ENCODE measurements around the gene CMC4. TPM values are rescaled to one million over a fixed set of nuclear protein-coding genes. Genes with fewer than 3 reads are reported as not detected.

The CMC4 gene
- total RNA-seq, 1 experiment from 2014 or later, result 31.9 TPM

DNA sequence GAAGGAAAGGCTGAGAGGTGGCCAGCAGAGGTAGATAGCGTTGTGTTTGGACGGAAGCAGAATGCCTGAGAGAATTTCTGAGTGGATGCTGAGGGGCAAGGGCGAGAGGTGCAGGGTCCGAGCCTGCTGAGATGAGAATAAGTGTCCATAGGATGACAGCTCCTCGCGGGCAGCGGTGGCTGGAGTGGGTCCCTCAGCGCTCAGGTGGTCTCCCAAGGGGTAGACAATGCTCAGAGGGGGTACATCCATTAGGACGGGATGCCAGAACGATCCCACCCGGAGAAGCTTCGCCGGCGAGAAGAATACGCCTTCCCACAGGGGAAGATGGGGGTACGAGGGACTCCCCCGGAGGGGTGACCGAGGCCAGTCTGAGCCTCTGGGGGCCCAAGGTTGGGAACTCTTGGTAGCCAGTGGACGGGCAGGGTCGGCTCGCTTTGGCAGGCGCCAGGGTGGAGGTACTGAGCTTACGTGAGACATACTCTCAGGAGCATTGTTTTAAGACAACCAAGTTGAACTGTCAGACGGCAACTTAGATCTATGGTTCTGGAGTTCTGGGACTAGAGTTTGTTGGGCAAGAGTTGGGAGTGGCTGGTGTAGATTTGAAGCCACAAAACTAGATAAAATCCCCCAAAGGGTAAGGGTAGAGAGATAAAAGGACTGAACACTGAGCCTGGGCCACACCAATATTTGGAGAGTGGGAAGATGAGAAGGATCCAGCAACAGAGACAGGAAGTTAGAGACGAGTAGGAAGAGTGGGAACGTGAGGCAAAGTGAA lies 16.2 kb upstream of the CMC4 start:
- Histone ChIP-seq H2AFZ (ENCODE audit: low read length) (no peak overlapping the region), H3K4me1 (ENCODE audit: insufficient read depth, low read length) (no peaks in the 10 kb centered on the region), H3F3A (ENCODE audit: low read length, unreplicated experiment) (no peaks in the 10 kb centered on the region), H3K79me2 (ENCODE audit: low read length) (no peaks in the 10 kb centered on the region), H3K27ac (ENCODE audit: low read length) (no peak overlapping the region), H3K4me3 (ENCODE audit: low read length) (no peak overlapping the region), H3K9me3 (ENCODE audit: low read length) (no peaks in the 10 kb centered on the region), H3K36me3 (ENCODE audit: low read depth, low read length) (no peaks in the 10 kb centered on the region; the same call in 1 of the 2 replicates), H3K9ac (ENCODE audit: low read length) (no peak overlapping the region), H4K20me1 (ENCODE audit: low read length) (no peaks in the 10 kb centered on the region), H3K27me3 (ENCODE audit: low read length) (no peaks in the 10 kb centered on the region), H3K4me2 (ENCODE audit: low read length) (no peak overlapping the region), H3K9me2 (replicated peaks; ENCODE audit: low read length) (no peaks in the 10 kb centered on the region)
- no peak for ATAC-seq
- CTCF ChIA-PET, result no interaction called here
- intact Hi-C loops (cut with micrococcal nuclease), result loop anchor here (1.0 kb wide), 1 partner anchor 106 kb away; no protein-coding TSS in a partner anchor
- TF ChIP-seq EZH2 (IDR thresholded peaks at IDR 0.05; ENCODE audit: low read length, unreplicated experiment), result no peak
- no peak for TF ChIP-seq EZH2phosphoT487 (IDR thresholded peaks at IDR 0.05; ENCODE audit: borderline replicate concordance, low read length)
- no peak for TF ChIP-seq CTCF (conservative IDR thresholded peaks at IDR 0.05; ENCODE audit: low read depth, low read length)
- POLR2A ChIA-PET (ENCODE audit: unreplicated experiment), result no interaction called here
- no peak for DNase-seq
- BruUV-seq (replicated peaks), result no TSS peak

GRCh38 chrX:155086202-155086840 lies 15.4 kb upstream of the CMC4 start:
- Histone ChIP-seq H3K27ac (ENCODE audit: low read length) (no peak overlapping the region), H3F3A (ENCODE audit: low read length, unreplicated experiment) (no peaks in the 10 kb centered on the region), H3K9ac (ENCODE audit: low read length) (no peak overlapping the region), H4K20me1 (ENCODE audit: low read length) (no peaks in the 10 kb centered on the region), H3K4me1 (ENCODE audit: insufficient read depth, low read length) (no peaks in the 10 kb centered on the region), H3K9me3 (ENCODE audit: low read length) (no peaks in the 10 kb centered on the region), H3K27me3 (ENCODE audit: low read length) (no peaks in the 10 kb centered on the region), H3K4me3 (ENCODE audit: low read length) (no peak overlapping the region), H3K4me2 (ENCODE audit: low read length) (no peak overlapping the region), H2AFZ (ENCODE audit: low read length) (no peak overlapping the region), H3K9me2 (replicated peaks; ENCODE audit: low read length) (no peaks in the 10 kb centered on the region), H3K36me3 (ENCODE audit: low read depth, low read length) (no peaks in the 10 kb centered on the region; the same call in 1 of the 2 replicates), H3K79me2 (ENCODE audit: low read length) (no peaks in the 10 kb centered on the region)
- ATAC-seq (peak; percentile 66), DNase-seq (peak; percentile 65)
- CTCF ChIA-PET, result no interaction called here
- no peak for TF ChIP-seq EZH2phosphoT487 (IDR thresholded peaks at IDR 0.05; ENCODE audit: borderline replicate concordance, low read length)
- peak; percentile 70 for TF ChIP-seq CTCF (conservative IDR thresholded peaks at IDR 0.05; ENCODE audit: low read depth, low read length)
- POLR2A ChIA-PET (ENCODE audit: unreplicated experiment), result no interaction called here
- no TSS peak for BruUV-seq (replicated peaks)
- intact Hi-C loops (cut with micrococcal nuclease), result loop anchor here (1.0 kb wide), 1 partner anchor 105 kb away; no protein-coding TSS in a partner anchor
